Activated T-helper 1 cell treated with anti-CD3 and anti-CD28 coated beads, Interleukin-2, amount 50 U/mL, for 16 hours (primary cell): ENCODE results near the gene CLCN7.
"Not testable (repeated sequence)": the region's sequence is repeated elsewhere in the genome, so short reads cannot be mapped to it uniquely, and the experiment has no call there.

Source experiments
- DNase-seq, 2 donors: peaks; one replicate each; pipeline ENCODE4 v3.0.0-alpha.2; 2020; ENCODE audit warnings: low read depth in 1 of 2, low spot score in 1 of 2

CLCN7 gene

DNA sequence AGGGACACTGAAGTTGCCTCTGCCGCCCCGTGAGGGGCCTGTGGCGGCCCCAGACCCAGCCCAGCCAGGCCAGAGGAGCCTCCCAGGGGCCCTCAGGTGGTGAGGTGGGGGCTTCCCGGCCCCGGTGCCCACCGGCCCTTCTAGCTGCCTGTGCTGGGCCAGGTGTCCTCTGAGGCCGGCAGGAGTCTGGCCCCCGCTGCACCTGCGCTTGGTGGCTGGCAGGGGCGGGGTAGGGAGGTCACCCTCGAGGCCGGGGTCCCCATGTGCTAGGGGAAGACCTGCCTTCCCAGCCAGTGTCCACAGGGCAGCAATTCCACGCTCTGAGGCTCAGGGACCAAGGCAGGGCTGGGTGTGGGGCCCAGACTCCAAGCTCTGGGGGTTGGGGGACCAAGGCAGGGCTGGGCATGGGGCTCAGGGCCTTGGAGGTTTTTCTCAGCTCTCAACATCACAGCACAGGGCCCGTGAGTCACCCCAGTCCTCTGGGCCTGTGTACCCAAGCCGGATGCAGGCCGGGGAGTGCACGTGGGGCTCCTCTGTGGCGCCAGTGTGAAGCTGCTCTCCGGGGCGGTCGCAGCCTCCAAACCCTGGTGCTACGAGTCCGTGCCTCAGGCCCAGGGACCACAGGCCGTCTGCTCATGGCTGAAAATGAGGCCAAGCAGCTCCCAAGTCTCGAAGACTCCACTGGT is 29.2 kb downstream of the CLCN7 start:
- no peak for DNase-seq

- no peak for DNase-seq
These were observed 29.9 kb downstream of the CLCN7 start for GRCh38 chr16:1444730-1445517.

DNA sequence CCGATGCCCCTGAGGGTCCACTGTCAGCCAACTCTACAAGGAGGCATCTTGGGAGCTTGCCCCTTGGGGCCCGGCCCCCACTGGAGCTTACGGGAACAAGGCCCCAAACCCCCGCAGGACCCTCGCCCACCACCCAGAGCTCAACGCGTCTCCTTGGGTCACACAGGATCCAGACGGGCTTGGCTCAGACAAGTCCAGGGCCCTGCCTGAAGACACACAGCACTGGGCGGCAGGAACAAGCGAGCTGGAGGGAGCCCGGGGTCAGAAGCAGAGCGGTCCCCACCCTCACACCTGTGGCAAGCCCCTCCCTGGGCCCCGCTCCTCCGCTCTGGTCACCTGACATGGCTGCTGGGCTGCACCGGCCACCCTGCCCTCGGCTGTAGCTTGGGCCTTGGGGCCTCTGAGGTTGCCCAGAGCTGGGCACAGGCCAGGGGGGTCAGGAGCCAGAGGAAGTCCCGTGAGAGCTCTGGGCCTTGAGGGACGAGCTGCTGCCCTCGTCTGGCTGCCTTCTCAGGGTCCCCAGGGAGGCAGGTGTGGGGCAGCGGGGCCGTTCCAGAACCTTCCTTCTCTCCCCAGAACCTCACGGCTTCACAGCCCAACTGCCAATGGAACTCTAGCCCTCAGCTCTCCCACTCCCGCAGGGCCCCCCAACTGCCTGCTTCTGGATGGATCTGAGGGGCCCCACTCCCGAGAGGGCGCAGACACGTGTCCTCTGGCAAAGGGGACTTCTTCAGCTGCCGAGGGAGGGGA is 30.7 kb downstream of the CLCN7 start, which contains the start of gene CCDC154:
Gene CCDC154 (minus strand): TSS at position 577 of the 750 bp plus-strand sequence. CDS start 234 bp downstream, at position 343.
- no peak for DNase-seq

GRCh38 chr16:1443403-1443973 is 31.3 kb downstream of the CLCN7 start:
- DNase-seq, result no peak

GRCh38 chr16:1442697-1443096 is 32.1 kb downstream of the CLCN7 start:
- DNase-seq, result no peak

DNA sequence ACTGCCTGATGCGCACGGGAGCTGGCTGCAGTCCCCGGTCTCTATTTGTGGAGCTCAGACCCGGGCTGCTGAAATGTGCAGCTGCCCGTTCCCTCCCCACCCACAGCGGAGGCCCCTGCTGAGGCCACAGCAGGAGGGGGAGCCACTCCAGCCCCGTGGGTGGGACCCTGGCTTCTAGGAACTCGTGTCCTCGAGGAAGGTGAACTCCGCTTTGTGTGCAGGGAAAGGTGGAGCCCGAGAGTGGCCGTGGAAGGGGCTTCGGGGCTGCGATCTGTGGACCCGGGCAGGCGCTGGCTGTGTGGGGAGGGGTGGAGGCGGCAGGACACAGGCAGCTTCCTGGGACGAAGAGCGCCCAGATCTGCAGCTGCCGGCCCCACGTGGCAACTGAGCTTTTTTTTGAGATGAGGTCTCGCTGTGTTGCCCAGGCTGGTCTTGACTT is 33.4 kb downstream of the CLCN7 start:
- DNase-seq, result no peak

GRCh38 chr16:1439699-1440074 is 35.1 kb downstream of the CLCN7 start:
- not testable (repeated sequence) for DNase-seq

GRCh38 chr16:1439058-1439698 is 35.6 kb downstream of the CLCN7 start:
- DNase-seq, result no peak

DNA sequence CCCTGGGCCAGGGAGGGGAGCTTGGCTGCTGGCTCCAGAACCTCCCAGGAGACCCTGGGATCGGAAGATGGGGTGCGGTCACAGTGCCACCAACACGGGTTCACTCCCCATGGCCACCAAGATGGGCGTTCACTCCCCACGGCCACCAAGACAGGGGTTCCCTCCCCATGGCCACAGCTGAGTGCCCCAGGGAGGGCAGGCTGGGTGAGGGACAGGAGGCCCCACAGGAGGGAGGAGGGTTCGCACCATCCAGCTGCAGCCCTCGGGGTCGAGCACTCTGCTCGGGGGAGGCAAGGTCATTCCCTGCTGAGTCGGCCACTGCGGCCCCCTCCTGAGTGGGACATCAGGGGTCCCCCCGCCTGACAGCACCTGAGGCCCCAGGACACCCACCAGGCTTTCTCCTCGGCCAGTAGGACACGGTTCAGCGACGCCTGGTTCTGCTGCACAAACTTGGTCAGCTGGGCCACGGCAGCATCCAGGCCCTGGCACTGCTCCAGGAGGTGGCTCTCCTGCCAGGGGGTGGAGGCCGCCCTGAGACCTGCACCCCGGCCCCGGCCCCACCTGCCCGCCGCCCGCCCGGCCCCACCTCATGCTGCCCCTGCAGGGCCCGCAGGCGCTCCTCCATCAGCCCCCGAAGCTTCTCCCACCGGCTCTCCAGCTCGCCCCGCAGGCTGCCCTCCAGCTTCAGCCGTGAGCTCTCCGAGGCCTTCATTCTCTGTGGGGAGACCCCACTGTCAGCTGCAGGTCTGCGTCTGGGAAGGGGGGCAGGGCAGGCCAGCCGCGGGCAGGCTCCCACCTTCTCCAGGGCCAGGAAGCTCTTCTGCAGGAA is 36.4 kb downstream of the CLCN7 start:
- DNase-seq, result no peak

GRCh38 chr16:1437606-1438005 is 37.2 kb downstream of the CLCN7 start:
- no peak for DNase-seq

DNA sequence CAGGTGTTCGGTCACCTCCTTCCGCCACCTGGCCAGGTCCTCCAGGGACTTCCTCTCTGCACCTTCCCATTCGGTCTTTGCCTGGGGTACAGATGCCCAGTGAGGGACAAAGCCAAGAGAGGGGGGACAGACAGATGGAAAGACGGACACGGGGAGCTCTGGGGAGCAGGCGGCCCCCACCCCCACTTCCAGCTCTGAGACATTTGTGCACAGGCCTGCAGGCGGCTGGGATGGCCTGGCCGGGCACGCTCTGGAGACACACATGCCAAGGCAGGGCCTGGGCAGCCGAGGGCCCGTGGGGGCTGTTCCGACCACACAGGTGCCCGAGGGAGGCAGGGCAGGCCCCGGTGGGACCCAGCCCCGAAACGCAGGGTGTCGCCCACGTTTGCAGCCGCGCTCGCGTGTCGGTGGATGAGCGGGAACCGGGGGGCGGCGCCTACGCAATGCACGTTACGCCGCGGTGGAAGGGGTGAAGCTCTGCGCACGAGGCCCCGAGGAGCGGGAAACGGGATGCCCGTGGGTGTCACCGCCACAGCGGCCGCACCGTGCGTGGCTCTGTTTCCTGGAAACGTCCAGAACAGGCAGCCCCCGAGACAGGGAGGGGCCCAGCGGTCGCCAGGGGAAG is 38.0 kb downstream of the CLCN7 start:
- no peak for DNase-seq

- no peak for DNase-seq
These were observed 38.7 kb downstream of the CLCN7 start for GRCh38 chr16:1435921-1436697.

GRCh38 chr16:1434644-1435592 is 39.9 kb downstream of the CLCN7 start:
- DNase-seq, result no peak

DNA sequence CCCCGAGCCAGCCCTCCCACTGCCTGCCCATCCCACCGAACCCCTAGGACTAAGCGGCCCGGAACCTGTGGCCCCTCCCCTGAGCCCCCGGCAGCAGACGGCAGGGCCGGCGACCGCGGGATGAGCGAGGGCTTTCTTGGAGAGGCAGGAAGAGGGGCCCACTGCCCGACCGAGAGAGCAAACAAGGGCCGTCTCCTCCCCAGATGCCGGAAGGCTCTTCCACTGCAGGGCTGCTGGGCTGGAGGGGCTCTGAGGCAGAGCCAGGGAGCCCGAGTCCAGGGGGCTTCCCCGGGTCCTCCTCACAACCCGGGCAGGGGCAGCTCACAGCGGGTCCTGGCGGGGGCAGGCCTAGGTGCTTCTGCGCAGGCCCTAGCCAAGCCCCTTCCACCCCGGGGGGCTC is 41.1 kb downstream of the CLCN7 start:
- no peak for DNase-seq

DNA sequence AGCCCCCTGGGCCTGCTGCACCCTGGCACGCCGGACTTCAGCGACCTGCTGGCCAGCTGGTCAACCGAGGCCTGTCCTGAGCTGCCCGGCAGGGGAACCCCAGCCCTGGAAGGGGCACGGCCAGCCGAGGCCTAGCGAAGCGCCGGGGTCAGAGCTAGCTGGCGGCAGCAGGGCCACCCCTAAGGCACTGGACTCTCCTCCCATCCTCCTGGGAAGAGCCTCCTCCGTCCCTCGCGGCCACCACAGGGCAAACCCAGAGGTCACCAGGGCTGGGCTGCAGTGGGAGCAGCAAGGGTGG is 41.6 kb downstream of the CLCN7 start:
- DNase-seq, result no peak

DNA sequence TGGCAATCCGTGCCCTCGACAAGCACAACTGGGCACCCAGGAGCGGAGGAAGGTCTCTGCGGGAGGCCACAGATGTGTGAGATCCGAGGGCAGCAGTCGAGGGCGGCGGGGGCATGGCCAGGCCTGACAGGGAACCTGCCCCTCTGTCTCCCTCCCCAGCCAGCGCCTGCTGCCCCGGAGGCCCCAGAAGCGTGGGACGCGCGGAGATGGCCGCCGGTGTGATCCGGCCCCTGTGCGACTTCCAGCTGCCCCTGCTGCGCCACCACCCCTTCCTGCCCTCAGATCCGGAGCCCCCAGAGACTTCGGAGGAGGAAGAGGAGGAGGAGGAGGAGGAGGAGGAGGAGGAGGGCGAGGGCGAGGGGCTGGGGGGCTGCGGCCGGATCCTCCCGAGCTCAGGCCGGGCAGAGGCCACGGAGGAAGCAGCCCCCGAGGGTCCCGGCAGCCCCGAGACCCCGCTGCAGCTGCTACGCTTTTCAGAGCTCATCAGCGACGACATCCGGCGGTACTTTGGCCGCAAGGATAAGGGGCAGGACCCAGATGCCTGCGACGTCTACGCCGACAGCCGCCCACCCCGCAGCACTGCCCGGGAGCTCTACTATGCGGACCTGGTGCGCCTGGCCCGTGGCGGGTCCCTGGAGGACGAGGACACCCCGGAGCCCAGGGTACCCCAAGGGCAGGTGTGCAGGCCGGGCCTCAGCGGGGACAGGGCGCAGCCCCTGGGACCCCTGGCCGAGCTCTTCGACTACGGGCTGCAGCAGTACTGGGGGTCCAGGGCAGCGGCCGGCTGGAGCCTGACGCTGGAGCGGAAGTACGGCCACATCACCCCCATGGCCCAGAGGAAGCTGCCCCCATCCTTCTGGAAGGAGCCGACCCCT is 42.2 kb downstream of the CLCN7 start:
- no peak for DNase-seq
